HG02678 (cell line): ENCODE data around the gene LIG3.
"Not testable (repeated sequence)": the region's sequence is repeated elsewhere in the genome, so short reads cannot be mapped to it uniquely, and the experiment has no call there.

Source experiments
- ATAC-seq: cut with Tn5 transposase; IDR thresholded peaks from one replicate; pipeline ENCODE4 v1.9.1; 2021; ENCODE audit warnings: mild to moderate bottlenecking, moderate library complexity; ENCODE audit not compliant: unreplicated experiment

Gene LIG3

GRCh38 chr17:35030780-35031179, 50.5 kb downstream of the LIG3 start:
- no peak for ATAC-seq

- no peak for ATAC-seq
These were observed 58.1 kb downstream of the LIG3 start for GRCh38 chr17:35038453-35038852.

- peak; percentile 87 for ATAC-seq
These were observed 61.1 kb downstream of the LIG3 start for GRCh38 chr17:35041390-35041789.

- no peak for ATAC-seq
These were observed 63.9 kb downstream of the LIG3 start for GRCh38 chr17:35044181-35044580.

- not testable (repeated sequence) for ATAC-seq
These were observed 65.2 kb downstream of the LIG3 start for GRCh38 chr17:35045458-35045979.

GRCh38 chr17:35046245-35046644, 65.9 kb downstream of the LIG3 start:
- ATAC-seq = no peak

GRCh38 chr17:35046740-35047283, 66.5 kb downstream of the LIG3 start:
- ATAC-seq = peak; percentile 41

GRCh38 chr17:35048685-35049379, 68.5 kb downstream of the LIG3 start:
- ATAC-seq = no peak

- ATAC-seq = no peak
These were observed 69.9 kb downstream of the LIG3 start for GRCh38 chr17:35050170-35050569.

GRCh38 chr17:35051183-35051578, 70.9 kb downstream of the LIG3 start:
- peak; percentile 57 for ATAC-seq

GRCh38 chr17:35051579-35052240, 71.4 kb downstream of the LIG3 start:
- no peak for ATAC-seq

GRCh38 chr17:35052241-35052610, 71.9 kb downstream of the LIG3 start:
- no peak for ATAC-seq

GRCh38 chr17:35052780-35053179, 72.5 kb downstream of the LIG3 start:
- no peak for ATAC-seq

GRCh38 chr17:35053204-35053603, 72.9 kb downstream of the LIG3 start:
- ATAC-seq = no peak

- ATAC-seq = no peak
These were observed 75.7 kb downstream of the LIG3 start for GRCh38 chr17:35056013-35056412.

- no peak for ATAC-seq
These were observed 77.1 kb downstream of the LIG3 start for GRCh38 chr17:35057332-35057915.
